IPS-NIHi7 (cell line): ENCODE results near the gene GSK3A.

ENCODE experiments used
- DNase-seq: peaks from one replicate; pipeline ENCODE4 v3.0.0; 2012; ENCODE audit warnings: mixed read lengths; ENCODE audit errors: extremely low spot score

The GSK3A gene

DNA sequence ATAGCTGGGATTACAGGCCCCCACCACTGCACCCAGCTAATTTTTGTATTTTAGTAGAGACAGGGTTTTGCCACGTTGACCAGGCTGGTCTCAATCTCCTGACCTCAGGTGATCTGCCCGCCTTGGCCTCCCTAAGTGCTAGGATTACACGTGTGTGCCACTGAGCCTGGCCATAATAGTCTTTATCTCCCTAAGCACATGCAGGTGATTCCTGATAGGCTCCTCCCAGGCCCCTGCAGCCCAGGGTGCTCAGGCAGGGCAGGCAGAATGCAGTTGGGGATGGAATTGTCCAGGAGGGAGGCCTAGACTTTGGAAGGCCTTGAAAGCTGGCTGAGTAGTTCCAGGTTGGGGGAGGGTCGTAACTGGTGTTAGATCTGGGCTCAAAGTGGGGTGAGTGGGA, 13.8 kb downstream of the GSK3A start:
- DNase-seq, result no peak

- DNase-seq, result no peak
Observed at GRCh38 chr19:42226886-42227285, 15.5 kb downstream of the GSK3A start.

DNA sequence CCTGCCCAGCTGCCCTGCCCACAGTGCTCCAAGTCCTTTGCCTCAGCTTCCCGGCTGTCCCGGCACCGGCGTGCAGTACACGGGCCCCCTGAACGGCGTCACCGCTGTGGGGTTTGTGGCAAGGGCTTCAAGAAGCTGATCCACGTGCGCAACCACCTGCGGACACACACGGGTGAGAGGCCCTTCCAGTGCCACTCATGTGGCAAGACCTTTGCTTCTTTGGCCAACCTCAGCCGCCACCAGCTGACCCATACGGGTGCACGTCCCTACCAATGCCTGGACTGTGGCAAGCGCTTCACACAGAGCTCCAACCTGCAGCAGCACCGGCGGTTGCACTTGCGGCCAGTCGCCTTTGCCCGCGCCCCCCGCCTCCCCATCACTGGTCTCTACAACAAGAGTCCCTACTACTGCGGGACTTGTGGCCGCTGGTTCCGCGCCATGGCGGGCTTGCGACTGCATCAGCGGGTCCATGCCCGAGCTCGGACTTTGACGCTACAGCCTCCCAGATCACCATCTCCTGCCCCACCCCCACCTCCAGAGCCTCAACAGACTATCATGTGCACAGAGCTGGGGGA, 16.6 kb downstream of the GSK3A start:
- DNase-seq, result no peak

DNA sequence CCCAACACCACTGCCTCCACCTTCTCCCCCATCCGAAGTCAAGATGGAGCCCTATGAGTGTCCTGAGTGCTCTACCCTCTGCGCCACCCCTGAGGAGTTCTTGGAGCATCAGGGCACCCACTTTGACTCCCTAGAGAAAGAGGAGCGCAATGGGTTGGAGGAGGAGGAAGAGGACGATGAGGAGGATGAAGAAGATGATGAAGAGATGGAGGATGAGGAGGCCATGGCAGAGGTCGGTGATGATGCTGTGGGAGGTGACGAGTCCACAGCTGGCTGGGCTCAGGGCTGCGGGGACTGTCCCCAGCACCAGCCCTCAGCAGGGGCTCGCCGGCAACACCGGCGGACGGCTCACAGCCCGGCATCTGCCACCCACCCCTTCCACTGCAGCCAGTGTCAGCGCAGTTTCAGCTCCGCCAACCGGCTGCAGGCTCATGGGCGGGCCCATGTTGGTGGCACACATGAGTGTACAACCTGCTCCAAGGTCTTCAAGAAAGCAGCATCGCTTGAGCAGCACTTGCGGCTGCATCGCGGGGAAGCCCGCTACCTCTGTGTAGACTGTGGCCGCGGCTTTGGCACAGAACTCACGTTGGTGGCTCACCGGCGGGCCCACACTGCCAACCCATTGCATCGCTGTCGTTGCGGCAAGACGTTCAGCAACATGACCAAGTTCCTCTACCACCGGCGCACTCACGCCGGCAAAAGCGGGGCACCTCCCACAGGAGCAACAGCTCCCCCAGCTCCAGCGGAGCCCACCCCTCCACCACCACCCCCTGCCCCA, 17.3 kb downstream of the GSK3A start:
- DNase-seq, result no peak

DNA sequence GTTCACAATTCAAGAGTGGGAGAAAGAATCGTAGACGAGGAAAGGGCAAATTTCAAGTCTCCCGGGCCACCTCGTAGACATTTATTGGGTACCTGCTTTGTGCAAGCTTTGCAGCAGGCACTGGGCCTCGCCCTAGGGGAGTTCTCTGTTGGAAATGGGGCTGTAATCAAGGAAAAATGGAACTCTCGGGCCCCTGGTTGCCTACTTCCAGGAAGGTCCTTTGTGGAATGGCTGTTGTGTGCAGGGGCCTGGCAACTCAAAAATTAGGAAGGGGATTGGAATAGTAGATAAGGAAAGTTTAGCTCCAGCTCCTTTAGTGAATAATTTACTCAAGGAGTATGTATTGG, 21.7 kb downstream of the GSK3A start:
- no peak for DNase-seq

- peak; percentile 99 for DNase-seq
Observed at GRCh38 chr19:42219812-42220750, 22.3 kb downstream of the GSK3A start, which contains the start of gene ZNF526. ZNF526 (plus strand) TSS chr19:42220312; CDS start chr19:42224404, 4,092 bp downstream.

- DNase-seq, result peak; percentile 92
Observed at GRCh38 chr19:42217520-42218437, 24.6 kb downstream of the GSK3A start, which contains the start of gene DEDD2. DEDD2 (minus strand) TSS chr19:42217677; CDS start chr19:42217007, 670 bp downstream.

- DNase-seq, result peak; percentile 73
Observed at GRCh38 chr19:42216653-42217519, 25.5 kb downstream of the GSK3A start.

- no peak for DNase-seq
Observed at GRCh38 chr19:42214810-42215485, 27.5 kb downstream of the GSK3A start.

GRCh38 chr19:42212886-42213285, 29.5 kb downstream of the GSK3A start:
- DNase-seq, result no peak

DNA sequence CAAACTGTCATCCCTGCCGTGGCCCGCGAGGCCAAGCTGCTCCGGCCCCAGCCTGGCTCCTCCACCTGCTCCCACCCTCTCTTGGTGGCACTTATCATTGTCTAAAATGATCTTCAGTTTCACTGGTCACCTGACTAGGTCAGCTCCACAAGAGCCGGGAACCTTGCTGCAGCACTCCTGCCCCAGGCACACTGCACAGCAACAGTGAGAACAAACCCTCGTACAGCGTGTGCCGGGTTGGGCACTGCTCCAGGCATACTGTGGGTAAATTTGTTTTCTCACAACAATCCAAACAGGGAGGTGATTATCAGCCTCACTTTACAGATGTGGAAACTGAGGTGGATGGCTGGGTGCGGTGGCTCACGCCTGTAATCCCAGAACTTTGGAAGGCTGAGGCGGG, 33.8 kb downstream of the GSK3A start:
- no peak for DNase-seq

DNA sequence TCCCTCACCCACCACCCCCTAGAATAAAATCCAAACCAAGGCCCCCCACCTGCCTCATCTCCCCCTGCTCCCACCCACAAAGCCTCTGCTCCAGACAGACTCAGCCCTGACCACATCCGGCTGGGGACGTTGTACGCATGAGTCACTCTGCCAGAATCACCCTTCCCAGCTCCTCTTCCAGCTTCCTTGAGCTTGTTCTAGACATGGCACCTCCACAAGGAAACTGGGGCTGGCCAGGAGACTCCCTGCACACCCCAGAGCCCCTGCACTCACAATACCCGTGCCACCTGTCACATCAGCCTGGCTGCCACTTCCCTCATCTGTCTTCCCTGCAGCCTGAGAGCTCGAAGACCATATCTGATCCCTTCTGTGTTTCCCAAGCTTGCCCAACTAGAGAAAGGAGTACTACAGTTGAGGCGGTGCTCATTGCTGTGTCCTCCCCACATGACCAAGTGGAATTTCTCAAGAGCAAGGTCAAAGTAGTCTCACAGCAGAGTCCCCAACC, 34.6 kb downstream of the GSK3A start:
- DNase-seq, result no peak

DNA sequence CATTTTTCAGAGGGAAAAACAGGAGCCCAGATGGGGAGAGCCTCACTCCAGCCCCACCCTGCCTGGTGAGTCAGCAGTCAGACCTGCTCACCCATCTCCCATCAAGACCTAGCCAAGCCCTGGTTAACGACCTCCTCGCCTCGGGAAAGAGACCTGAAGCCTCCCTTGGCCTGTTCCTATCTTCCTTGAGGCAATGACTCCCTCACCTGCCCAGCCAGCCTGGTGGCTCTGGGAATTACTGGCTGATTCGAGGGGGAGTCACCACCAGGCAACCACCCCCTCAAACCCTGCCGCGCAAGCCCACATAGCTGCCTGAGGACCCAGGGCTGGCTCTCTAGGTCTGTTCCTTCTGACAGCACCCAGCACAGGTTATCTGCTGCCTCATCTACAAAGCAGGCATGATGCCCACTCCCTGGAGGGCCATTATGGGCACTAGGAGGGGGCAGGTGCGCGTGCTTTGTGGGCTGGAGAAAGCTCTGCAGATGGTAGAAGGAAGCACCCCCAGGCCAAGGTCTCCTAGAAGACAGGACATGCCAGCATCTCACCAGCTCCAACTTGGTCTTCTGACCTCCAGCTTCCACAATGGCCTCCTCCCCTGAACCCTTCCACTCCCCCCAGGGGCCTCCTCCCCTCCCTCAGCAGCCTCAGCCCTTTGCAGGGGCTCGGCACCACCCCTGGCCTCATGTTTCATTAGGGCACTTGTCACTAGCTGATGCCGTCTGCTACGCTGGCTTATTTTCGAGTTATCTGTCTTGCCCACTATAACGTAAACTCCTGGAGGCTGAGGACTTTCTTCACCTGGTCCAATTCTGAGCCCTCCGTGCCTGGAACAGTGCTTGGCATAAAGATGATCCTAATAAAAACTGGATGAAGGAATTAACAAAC, 35.3 kb downstream of the GSK3A start:
- DNase-seq, result no peak

GRCh38 chr19:42204664-42205063, 37.7 kb downstream of the GSK3A start:
- peak; percentile 68 for DNase-seq

DNA sequence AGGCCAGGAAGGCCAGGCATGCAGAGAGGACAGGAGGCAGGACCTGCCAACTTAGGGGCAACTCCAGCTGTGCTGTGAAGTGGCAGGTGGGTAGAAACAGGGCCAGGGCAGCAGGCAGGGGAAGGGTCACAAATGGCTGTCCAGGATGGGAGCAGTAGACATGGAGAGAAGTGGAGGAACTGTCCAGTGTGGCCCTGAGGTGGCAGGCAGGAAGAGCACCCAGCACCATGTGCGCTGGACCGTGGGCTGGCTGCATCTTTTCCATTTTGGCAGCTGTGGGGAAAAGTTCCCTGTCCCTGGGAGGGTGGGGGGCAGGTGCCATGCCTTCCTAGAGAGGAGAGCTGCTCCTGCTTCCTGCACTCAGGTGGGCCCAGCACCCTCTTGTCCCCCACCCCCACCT, 38.7 kb downstream of the GSK3A start:
- DNase-seq, result no peak

DNA sequence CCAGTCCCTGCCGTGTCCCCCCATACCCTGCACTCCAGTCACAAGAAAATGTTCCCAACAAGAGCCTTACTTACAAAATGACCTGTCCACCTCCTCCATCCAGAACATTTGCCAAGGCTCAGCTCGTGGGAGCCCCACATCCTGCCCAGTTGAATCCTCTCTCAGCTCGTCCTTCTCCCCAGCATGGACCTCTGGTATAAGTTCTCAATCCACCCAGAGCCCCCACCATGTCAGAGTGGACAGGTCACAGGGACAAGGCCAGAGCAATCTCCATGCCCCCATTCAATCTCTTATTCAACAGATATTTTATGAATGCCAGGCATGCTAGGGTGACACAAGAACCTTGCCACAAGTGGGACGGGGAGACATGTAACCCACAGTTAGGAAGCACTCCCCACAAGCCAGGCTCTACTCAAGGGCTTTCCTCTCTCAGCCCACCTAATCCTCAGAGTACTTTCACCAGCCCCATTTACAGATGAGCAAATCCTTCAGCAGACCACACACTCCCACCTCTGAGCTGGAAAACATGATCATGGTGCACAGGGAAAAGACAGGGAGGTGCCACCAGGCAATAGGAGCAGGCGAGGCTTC, 40.0 kb downstream of the GSK3A start:
- no peak for DNase-seq

- DNase-seq, result no peak
Observed at GRCh38 chr19:42201489-42202289, 40.7 kb downstream of the GSK3A start.
